CD4-positive, alpha-beta T cell treated with Interleukin-2 at 100 ng/mL for 4 hours (primary cell): ENCODE measurements around the gene DOLK.
"Not testable (repeated sequence)": the region's sequence is repeated elsewhere in the genome, so short reads cannot be mapped to it uniquely, and the experiment has no call there.

Experiments used
- DNase-seq: peaks from one replicate; pipeline ENCODE4 v3.0.0-alpha.2; 2020; ENCODE audit warnings: low spot score

DOLK gene

GRCh38 chr9:128947527-128948301 lies at the start of gene DOLK, which contains the start of gene NUP188:
DOLK (minus strand) TSS chr9:128947603; CDS start chr9:128947303, 300 bp downstream.
NUP188 (plus strand) TSS chr9:128947699; CDS start chr9:128947720, 21 bp downstream.
- peak; percentile 97 for DNase-seq

GRCh38 chr9:128995791-128996190 lies 48.4 kb upstream of the DOLK start:
- DNase-seq: no peak

GRCh38 chr9:128992995-128993394 lies 45.6 kb upstream of the DOLK start:
- no peak for DNase-seq

- no peak for DNase-seq
These were observed 40.4 kb upstream of the DOLK start for GRCh38 chr9:128987805-128988204.

GRCh38 chr9:128986671-128987070 lies 39.3 kb upstream of the DOLK start:
- DNase-seq: no peak

- DNase-seq: no peak
These were observed 36.1 kb upstream of the DOLK start for GRCh38 chr9:128983536-128983935.

- no peak for DNase-seq
These were observed 31.7 kb upstream of the DOLK start for GRCh38 chr9:128979111-128979510.

GRCh38 chr9:128972956-128973355 lies 25.6 kb upstream of the DOLK start:
- no peak for DNase-seq

- no peak for DNase-seq
These were observed 22.1 kb upstream of the DOLK start for GRCh38 chr9:128969491-128969890.

GRCh38 chr9:128961403-128961802 lies 14.0 kb upstream of the DOLK start:
- DNase-seq: not testable (repeated sequence)

GRCh38 chr9:128947277-128947526 lies 201 bp downstream of the DOLK start:
- DNase-seq: no peak

- no peak for DNase-seq
These were observed 679 bp downstream of the DOLK start for GRCh38 chr9:128946571-128947276.

GRCh38 chr9:128945798-128946501 lies 1.5 kb downstream of the DOLK start:
- DNase-seq: no peak

GRCh38 chr9:128944966-128945365 lies 2.4 kb downstream of the DOLK start:
- DNase-seq: not testable (repeated sequence)

- no peak for DNase-seq
These were observed 3.4 kb downstream of the DOLK start for GRCh38 chr9:128943832-128944620.

- DNase-seq: no peak
These were observed 6.3 kb downstream of the DOLK start for GRCh38 chr9:128940946-128941755.

- no peak for DNase-seq
These were observed 7.0 kb downstream of the DOLK start for GRCh38 chr9:128940271-128940921.

GRCh38 chr9:128937310-128938165 lies 9.9 kb downstream of the DOLK start:
- no peak for DNase-seq

GRCh38 chr9:128936171-128936865 lies 11.1 kb downstream of the DOLK start:
- DNase-seq: no peak
